Fibroblast of pulmonary artery (primary cell): Measurements from ENCODE around the gene CCDC88C.
"Not testable (repeated sequence)": the region's sequence is repeated elsewhere in the genome, so short reads cannot be mapped to it uniquely, and the experiment has no call there.

Experiments used
- DNase-seq: peaks from one replicate; pipeline ENCODE4 v3.0.0-alpha.2; 2010; ENCODE audit warnings: low read depth
- H3K4me3 ChIP-seq: replicated peaks from 2 replicates; pipeline ENCODE4 v1.5.1; 2011; ENCODE audit warnings: low read depth, mild to moderate bottlenecking, control low read depth, low read length, moderate library complexity
- TF ChIP-seq, protein P1 (sequence below): IDR thresholded peaks from 2 replicates; pipeline ENCODE4 v1.5.1; 2011; ENCODE audit warnings: mild to moderate bottlenecking, control low read depth, low read length, inconsistent platforms; ENCODE audit errors: missing control alignments

The CCDC88C gene

DNA sequence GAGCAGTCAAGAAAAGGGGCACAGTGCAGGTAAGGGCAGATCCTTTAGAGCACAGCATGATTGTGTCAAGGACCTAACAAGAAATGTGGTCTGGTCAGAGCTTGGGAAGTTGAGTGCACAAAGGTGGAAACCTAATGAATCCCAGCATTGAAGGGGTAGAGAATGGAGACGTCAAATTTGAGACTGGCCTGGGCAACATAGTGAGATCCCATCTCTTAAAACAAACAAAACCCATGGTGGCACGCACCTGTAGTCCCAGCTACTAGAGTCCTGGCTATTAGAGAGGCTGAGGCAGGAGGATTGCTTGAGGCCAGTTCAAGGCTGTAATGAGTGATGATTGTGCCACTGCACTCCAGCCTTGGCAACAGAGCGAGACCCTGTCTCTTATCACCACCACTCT is 37.0 kb upstream of the CCDC88C start:
- DNase-seq = no peak
- TF ChIP-seq, protein P1, sequence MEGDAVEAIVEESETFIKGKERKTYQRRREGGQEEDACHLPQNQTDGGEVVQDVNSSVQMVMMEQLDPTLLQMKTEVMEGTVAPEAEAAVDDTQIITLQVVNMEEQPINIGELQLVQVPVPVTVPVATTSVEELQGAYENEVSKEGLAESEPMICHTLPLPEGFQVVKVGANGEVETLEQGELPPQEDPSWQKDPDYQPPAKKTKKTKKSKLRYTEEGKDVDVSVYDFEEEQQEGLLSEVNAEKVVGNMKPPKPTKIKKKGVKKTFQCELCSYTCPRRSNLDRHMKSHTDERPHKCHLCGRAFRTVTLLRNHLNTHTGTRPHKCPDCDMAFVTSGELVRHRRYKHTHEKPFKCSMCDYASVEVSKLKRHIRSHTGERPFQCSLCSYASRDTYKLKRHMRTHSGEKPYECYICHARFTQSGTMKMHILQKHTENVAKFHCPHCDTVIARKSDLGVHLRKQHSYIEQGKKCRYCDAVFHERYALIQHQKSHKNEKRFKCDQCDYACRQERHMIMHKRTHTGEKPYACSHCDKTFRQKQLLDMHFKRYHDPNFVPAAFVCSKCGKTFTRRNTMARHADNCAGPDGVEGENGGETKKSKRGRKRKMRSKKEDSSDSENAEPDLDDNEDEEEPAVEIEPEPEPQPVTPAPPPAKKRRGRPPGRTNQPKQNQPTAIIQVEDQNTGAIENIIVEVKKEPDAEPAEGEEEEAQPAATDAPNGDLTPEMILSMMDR = no peak
- H3K4me3 ChIP-seq = no peak overlapping the region

DNA sequence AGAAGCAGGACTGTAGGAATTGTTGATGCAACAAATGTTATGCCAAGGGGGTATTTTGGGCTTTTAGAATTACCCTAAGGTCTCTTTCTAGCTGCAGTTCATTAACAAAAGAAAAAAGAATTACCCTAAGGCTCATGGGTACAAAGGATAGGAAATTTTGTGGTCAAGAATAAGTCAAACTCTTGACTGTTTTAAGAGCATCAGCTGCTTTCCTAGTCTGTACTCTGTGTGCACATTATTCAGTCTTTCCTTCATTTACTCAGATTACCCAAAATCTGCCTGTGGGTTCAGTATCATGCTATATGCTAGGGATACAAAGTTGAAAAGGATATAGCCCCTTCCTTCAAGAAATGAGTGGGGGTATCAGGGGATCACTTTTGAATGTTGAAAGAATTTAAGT is 36.5 kb upstream of the CCDC88C start:
- TF ChIP-seq, protein P1 = no peak
- no peak overlapping the region for H3K4me3 ChIP-seq
- DNase-seq = no peak

DNA sequence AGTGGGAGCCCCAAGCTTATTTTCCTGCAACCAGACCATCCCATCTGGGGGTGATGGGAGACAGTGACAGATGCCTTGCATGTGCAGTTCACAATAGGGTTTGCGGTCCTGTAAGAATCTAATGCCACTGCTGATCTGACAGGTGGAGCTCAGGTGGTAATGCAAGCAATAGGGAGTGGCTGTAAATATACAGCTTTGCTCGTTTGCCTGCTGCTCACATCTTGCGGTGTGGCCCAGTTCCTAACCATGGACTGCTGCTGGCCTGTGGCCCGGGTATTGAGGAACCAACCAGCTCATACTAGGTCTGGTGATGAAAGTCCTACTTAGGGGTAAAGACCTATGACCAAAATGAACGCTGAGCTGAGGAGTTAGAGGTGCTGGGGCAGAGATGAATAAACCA is 36.1 kb upstream of the CCDC88C start:
- TF ChIP-seq, protein P1 = no peak
- no peak overlapping the region for H3K4me3 ChIP-seq
- no peak for DNase-seq

DNA sequence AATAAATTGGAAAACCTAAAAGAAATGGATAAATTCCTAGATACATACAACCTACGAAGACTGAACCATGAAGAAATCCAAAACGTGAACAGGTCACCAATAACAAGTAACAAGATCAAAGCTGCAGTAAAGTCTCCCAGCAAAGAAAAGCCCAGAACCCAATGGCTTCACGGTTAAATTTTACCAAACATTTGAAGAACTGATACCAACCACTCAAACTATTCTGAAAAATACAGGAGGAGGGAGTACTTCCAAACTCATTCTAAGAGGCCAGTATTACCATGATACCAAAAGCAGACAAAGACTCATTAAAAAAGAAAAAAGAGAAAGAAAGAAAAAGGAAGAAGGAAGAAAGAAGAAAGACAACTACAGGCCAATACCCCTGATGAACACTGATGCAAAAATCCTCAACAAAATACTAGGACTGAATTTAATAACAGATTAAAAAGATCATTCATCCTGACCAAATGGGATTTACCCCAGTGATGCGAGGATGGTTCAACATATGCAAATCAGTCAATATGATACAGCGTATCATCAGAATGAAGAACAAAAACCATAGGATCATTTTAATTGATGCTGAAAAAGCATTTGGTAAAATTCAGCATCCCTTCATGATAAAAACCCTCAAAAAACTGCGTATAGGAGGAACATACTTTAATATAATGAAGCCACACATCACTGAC is 26.9 kb upstream of the CCDC88C start:
- TF ChIP-seq, protein P1 = no peak
- H3K4me3 ChIP-seq = no peak overlapping the region
- no peak for DNase-seq

DNA sequence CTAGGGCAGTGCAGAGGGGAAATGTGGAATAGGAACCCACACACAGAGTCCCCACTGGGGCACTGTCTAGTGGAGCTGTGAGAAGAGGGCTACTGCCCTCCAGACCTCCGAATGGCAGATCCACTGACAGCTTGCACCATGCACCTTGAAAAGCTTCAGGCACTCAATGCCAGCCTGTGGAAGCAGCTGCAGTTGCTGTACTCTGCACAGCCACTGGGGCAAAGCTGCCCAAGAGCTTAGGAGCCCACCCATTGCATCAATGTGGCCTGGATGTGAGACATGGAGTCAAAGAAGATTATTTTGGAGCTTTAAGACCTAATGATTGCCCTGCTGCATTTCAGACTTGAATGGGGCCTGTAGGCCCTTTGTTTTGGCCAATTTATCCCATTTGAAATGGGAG is 21.7 kb upstream of the CCDC88C start:
- TF ChIP-seq, protein P1 = no peak
- DNase-seq = no peak
- H3K4me3 ChIP-seq = no peak overlapping the region

DNA sequence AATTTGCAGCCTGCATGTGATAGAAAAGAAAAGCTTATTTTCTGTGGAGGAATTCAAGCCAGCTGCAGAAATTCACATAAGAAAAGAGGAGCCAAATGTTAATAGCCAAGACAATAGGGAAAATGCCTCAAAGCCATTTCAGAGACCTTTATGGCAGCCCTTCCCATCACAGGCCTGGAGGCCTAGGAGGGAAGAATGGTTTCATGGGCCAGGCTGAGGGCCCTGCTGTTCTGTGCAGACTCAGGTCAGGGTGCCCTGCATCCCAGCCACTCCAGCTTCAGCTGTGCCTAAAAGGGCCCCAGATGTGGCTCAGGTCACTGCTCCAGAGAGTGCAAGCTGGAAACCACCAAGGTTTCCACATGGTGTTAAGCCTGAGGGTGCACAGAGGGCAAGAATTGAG is 21.2 kb upstream of the CCDC88C start:
- DNase-seq = no peak
- TF ChIP-seq, protein P1 = no peak
- H3K4me3 ChIP-seq = no peak overlapping the region

DNA sequence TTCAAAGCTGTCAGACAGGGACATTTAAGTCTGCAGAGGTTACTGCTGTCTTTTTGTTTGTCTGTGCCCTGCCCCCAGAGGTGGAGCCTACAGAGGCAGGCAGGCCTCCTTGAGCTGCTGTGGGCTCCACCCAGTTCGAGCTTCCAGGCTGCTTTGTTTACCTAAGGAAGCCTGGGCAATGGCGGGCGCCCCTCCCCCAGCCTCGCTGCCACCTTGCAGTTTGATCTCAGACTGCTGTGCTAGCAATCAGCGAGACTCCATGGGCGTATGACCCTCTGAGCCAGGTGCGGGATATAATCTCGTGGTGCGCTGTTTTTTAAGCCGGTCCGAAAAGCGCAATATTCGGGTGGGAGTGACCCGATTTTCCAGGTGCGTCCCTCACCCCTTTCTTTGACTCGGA is 18.6 kb upstream of the CCDC88C start:
- DNase-seq = not testable (repeated sequence)

DNA sequence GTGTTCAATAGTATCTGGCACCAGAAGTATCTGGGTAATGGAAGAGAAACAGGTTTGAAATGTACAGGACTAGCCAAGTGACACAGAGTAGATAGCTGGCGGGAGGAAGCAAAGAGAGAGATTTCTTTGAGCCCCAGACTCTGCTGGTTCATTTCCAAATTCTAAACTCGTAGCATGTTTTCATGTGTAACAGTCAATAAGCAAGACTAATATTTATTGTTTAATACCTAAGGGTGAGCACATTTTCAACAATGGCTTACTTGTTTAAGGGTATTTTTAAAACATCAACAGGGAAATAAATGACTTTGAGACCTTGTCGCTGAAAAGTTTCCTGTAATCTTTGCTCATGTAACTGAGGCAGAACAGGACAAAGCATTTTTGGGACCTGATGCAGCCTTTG is 11.8 kb upstream of the CCDC88C start:
- H3K4me3 ChIP-seq = no peak overlapping the region
- TF ChIP-seq, protein P1 = no peak
- no peak for DNase-seq

More for the DNA sequence above, 18.6 kb upstream of the CCDC88C start:
- H3K4me3 ChIP-seq = not testable (repeated sequence)

DNA sequence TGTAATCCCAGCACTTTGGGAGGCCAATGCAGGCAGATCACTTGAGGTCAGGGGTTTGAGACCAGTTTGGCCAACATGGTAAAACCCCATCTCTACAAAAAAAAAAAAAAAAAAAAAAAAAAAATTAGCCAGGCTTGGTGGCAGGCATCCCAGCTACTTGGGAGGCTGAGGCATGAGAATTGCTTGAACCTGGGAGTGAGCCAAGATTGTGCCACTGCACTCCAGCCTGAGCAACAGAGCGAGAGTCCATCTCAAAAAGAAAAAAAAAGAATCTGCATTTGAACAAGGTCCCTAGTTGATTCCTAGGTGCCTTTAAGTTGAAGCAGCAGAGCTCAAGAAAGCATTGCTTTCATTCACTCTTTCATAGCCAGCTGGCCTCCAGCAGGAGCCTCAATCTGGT is 11.3 kb upstream of the CCDC88C start:
- DNase-seq, H3K4me3 ChIP-seq: not testable (repeated sequence)

DNA sequence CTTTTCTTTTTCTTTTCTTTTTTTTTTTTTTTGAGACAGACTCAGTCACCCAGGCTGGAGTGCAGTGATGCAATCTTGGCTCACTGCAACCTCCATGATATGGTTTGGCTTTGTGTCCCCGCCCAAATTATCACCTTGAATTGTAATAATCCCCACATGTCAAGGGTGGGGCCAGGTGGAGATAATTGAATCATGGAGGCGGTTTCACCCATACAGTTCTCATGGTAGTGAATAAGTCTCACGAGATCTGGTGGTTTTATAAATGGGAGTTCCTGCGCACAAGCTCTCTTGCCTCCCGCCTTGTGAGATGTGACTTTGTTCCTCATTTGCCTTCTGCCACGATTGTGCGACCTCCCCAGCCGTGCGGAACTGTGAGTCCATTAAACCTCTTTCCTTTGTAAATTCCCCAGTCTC is 7.9 kb upstream of the CCDC88C start:
- not testable (repeated sequence) for H3K4me3 ChIP-seq, DNase-seq
